SHP77 (cell line): Measurements from ENCODE around the gene PLPP7.

Source experiments
- DNase-seq, 2 experiments: peaks; one replicate each; lab custom pipeline; 2025; lab: John Stamatoyannopoulos, UW

The PLPP7 gene

DNA sequence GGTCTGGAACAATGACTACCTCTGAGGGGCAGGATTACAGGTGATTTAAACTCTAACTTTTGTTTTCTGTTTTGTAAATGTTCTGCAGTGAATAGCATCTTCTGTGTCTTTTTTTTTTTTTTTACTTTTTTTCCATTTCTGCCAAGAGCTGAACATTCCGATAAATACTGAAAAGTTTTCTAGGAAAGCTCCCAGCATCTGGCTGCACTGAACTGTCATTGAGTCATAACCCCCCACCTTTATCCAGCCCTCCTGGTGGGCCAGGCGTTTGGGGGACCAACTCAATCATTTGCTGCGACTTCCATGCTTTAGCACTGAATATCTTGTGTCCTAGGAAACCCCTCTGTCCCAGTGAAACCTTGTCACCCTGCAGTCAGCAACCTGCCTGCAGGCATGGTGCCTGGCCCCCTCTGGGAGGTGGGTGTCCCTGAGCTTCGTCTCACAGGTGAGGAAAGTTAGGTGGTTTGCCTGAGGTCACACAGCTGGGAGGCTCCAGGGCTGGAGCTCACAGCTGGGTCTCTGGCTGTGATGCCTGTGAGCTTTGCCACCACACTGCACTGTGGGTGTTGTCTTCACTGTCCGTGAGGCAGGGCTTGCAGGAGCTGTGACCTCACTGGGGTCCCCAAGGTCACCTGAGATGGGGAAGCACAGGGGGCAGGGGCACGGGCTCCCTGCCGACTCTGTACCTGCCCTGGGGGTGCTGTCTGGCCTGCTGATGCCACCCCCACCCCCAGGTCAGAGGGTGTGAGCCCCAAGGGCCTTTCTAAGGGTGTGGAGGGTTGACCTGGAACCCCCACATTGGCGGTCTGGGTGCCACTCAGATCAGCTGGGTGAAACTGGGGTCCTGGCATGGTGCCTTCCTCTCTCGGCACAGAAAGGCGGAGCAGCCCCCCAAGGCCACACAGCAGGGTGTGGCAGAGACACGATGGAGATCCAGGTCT lies 14.1 kb downstream of the PLPP7 start:
- DNase-seq = no peak

GRCh38 chr9:131304676-131305355 lies 15.3 kb downstream of the PLPP7 start:
- DNase-seq = peak in 1 of 2 experiments; percentile 7

- no peak for DNase-seq
Observed at GRCh38 chr9:131306397-131307004, 17.0 kb downstream of the PLPP7 start.

DNA sequence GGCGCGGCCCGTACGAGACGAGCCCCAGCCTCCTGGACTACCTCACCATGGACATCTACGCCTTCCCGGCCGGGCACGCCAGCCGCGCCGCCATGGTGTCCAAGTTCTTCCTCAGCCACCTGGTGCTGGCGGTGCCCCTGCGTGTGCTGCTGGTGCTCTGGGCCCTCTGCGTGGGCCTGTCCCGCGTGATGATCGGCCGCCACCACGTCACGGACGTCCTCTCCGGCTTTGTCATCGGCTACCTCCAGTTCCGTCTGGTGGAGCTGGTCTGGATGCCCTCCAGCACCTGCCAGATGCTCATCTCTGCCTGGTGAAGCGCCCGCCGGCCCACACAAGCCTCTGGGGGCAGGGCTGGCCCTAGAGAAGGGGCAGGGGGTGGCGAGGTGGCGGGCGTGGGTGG lies 18.5 kb downstream of the PLPP7 start:
- no peak for DNase-seq

DNA sequence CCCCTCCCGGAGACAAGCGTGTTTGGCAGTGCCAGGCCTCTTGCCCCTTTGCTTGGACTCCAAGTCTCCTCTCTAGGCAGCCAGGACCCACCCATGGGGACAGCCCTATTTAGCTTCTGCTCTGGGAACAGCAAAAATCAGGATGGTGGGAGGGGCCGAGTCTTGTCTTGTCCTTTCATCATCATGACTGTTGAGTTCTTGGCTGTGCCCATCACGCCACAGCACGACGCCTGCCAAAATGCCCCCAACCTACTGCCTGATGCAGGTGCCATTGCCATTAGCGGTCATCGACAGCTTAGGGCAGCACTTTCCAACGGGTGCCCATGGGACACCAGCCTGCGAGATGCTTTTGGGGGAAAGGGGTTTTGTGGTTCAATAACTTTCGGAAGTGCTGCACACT lies 18.9 kb downstream of the PLPP7 start:
- no peak for DNase-seq

DNA sequence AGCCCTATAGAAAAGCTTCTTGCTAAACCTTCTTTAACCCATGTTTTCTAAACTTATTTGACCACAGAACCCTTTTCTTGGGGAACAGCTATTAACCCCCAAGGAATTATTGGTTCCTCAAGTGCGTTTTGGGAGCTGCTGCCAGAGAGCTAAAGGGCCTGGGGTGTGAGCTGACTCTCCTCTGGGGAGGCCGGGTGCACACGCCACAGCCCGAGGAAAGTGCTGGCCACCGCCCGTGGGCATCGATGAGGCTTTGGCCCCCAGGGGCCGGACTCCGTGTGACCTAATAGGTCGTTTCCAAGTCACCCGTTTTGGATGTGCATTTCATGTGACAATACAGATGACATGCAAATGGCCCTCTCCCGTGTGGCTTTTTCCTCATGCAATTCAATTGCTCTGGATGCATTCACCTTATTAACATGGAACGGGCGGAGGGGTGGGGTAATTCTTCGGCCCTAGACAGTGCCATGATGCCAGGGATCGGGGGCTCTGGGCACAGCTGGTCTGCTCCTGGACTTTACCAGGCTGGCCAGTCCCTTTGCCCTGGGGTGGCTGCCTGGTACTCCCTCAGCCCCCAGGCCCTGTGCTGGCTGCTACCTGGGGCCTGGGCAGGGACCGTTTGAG lies 19.5 kb downstream of the PLPP7 start:
- DNase-seq = no peak

DNA sequence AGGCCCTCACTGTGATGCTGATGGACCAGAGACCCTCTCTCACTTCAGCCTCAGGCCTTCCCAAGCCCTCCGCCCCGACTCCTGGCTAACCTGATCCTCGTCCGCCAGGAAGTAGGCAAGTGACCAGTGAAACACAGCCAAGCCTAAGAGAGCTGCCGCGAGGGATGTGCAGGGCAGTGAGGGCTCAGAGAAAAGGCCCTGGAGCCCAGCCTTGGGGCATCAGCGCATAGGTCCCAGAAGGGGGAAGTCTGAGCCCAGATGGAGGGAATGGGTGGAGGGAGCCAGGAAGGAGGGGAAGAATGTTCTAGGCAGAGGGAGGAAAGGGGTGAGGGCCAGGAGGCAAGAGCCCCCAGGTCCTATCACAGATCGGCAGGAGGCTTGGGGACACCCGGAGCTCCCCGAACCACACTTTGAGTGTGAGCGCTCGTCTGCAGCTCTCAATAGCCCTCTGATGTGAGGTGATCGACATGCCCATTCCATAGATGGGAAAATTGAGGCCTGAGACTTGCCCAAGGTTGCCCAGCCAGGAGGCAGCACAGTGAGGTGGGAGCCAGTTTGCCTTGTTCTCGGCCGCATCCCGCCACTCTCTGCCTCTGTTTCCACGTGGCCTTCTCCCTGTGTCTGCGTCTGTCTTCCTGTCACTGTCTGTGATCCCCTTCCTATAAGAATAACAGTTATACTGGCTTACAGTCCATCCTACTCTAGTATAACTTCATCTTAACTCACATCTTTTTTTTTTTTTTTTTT lies 20.2 kb downstream of the PLPP7 start:
- DNase-seq = no peak

- peak in 1 of 2 experiments; percentile 64 for DNase-seq
Observed at GRCh38 chr9:131310833-131311554, 21.5 kb downstream of the PLPP7 start.

DNA sequence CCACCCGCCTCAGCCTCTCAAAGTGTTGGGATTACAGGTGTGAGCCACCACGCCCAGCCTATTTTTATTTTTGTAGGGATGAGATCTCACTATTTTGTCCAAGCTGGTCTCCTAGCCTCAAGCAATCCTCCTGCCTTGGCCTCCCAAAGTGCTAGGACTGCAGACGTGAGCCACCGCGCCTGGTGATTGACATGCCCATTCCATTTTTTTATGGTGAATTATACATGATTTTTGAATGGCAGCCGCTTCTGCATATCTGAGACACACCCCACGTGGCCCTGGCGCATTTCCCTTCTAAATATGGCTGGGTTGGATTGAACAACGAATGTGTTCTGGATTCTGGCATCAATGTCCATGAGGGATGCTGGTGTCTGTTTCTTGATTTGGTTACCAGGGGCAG lies 22.7 kb downstream of the PLPP7 start:
- DNase-seq = no peak

DNA sequence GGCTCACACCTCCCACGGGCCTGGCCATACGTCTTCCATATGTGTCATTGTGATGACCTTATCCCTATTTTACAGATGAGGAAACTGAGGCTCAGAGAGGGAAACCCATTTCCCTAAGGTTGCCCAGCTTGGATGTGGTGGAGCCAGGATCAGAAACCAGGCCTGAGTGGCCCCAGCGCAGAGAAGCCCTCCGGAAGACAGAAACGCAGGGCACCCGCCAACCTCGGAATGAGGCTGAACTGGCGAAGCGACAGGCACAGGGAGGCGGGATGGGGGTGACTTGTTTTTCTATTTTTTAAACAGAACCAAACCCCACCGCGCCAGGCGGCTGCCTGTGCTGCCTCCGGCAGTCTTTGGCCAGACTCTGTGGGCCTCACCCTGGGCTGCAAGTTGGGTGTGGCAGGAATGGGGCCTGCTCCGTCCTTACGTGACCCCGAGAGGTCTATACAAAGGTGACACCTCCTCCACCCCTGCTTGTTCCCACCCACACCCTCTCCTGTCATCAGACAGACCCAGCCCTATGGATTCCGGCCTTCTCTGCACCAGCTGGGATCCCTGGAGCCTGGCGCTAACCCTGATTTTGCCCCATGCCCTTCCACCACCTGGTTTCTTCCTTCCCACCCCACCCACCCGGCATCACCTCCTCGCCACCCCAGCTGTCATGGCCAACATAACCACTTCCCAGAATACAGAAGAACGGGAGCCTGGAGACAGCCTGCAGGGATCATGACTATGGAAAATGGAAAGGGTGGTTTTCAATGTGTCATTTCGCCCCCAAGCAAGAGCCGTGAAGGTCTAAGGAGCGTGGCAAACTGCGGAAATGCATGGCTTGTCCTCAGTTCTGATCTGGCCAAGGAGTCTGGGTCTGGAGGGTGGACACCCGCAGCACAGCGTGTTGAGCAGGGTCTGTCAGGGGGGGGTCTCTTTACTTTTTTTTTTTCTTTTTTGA lies 23.6 kb downstream of the PLPP7 start:
- no peak for DNase-seq

- DNase-seq = no peak
Observed at GRCh38 chr9:131318231-131319085, 28.9 kb downstream of the PLPP7 start.

DNA sequence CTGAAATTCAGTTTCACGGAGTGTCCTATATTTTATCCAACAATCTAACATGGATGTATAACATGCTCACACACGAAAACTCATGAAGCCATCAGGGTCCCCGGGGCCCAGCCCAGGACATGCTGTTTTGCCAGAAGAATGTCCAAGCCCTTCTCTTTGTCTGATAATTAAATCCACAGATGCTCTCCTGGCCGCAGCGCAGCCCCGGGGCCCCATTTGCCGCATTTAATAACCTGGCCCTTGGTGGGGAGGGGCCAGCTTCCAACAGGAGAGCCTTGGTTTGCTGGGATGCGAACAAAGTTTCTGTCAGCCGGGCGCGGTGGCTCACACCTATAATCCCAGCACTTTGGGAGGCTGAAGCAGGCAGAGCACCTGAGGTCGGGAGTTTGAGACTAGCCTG lies 30.0 kb downstream of the PLPP7 start:
- no peak for DNase-seq

- DNase-seq = no peak
Observed at GRCh38 chr9:131320031-131320685, 30.6 kb downstream of the PLPP7 start.

DNA sequence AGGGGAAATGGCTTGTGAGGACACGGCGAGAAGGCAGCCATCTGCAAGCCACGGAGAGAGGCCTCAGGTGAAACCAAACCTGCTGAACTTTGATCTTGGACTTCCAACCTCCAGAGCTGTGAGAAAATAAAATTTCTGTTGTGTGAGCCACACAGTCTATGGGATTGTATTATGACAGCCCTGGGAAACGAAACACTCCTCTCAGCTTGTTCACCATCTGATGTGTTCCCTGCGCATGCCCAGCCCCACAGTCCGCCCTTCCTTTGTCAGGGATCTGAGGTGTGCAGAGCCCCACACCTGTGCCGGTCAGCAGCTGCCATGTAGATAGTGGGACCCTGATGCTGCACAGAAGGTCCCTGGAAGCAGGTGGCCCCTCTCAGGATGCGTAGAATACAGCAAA lies 34.1 kb downstream of the PLPP7 start:
- no peak for DNase-seq

DNA sequence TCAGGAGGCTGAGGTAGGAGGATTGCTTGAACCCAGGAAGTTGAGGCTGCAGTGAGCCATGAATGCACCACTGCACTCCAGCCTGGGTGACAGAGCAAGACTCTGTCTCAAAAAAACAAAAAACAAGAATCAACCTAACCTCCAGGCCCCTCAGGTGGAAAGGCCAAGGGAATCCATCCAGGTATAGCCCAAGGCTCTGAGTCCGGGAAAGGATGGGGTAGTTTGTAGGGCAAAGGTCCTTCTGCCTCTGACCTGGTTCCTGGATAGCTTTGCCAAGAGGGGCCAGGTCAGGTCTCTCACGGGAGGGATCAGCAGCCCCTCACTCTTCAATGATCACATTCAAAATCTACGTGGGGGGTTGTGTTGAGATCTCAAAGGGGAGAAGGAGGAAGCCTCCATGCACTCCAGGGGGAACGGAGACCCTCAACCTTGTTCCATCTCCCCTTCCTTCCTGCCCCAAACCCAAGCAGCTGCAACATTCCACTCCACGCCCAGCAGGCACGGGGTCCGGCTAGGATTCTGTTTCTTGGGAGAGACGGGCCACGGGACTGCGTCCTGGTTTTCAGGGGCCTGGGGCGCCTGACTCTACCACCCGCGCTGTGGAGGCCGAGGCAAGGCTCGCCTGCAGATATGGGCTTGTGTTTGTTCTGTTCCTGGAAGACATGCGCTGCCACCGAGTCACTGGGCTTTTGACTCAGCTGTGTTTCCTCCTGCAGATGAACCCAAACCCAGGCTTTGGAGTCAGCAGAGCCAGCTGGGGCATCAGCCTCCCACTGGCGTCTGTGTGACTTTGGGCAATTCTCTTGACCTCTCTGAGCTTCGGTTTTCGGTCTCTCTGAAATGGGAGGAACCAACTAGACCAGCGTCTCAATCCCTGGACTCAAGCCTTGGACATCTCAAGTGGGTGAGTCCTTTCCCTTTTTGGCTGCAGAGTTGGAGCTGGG lies 35.5 kb downstream of the PLPP7 start:
- no peak for DNase-seq

GRCh38 chr9:131329241-131329641 lies 39.7 kb downstream of the PLPP7 start:
- DNase-seq = no peak
